ENCODE results near the gene LAMC1. TPM values are rescaled to one million over a fixed set of nuclear protein-coding genes. Genes with fewer than 3 reads are reported as not detected.

The LAMC1 gene
- total and polyA plus RNA-seq, 2 of the 4 experiments (the other 2 are of a cell fraction): 249 to 394 TPM

- Histone ChIP-seq H4K8ac (ENCODE audit: low read depth in 2 of 2, low read length in 2 of 2) (no peak overlapping the region), H2BK120ac (ENCODE audit: low read depth, low read length) (no peak overlapping the region), H3K4ac (ENCODE audit: low read depth, low read length) (no peak overlapping the region), H2BK15ac (ENCODE audit: low read depth, low read length) (no peak overlapping the region), H2AK9ac (replicated peaks; ENCODE audit: low read depth, low read length, poor library complexity) (no peak overlapping the region), H3K27ac (ENCODE audit: insufficient read depth, low read length) (no peak overlapping the region), H2AK5ac (ENCODE audit: low read depth, low read length) (no peak overlapping the region), H3K36me3 (ENCODE audit: control insufficient read depth, insufficient read depth, low read length) (no peaks in the 10 kb centered on the region), H3K23ac (ENCODE audit: low read depth, low read length) (peak overlapping the region; percentile 56; the same call in 1 of the 2 replicates), H3K4me1 (ENCODE audit: control insufficient read depth, insufficient read depth, low read length) (peaks cover 26% of the 10 kb centered on the region), H3K79me1 (ENCODE audit: low read depth in 1 of 2, low read length in 2 of 2) (peaks cover 7 to 70% of the 10 kb centered on the region in 2 experiments; a peak in 3 of 4 replicates), H3K4me2 (ENCODE audit: low read depth, low read length) (no peak overlapping the region), H4K5ac (ENCODE audit: low read depth, low read length) (no peak overlapping the region), H3K18ac (ENCODE audit: low read depth, low read length) (no peak overlapping the region), H2BK20ac (ENCODE audit: low read depth, low read length) (no peak overlapping the region), H3K9me3 (ENCODE audit: control insufficient read depth, insufficient read depth, low read length) (no peaks in the 10 kb centered on the region), H3K4me3 (ENCODE audit: insufficient read depth, low read depth, low read length) (no peak overlapping the region), H4K91ac (ENCODE audit: insufficient read depth, low read depth, low read length) (no peak overlapping the region), H3K56ac (ENCODE audit: extremely low read depth, insufficient read depth, low read length) (no peak overlapping the region), H3K27me3 (ENCODE audit: control insufficient read depth, insufficient read depth, low read length) (no peaks in the 10 kb centered on the region), H2AFZ (replicated peaks; ENCODE audit: low read length, poor library complexity) (no peak overlapping the region), H3K9ac (ENCODE audit: low read depth, low read length) (no peak overlapping the region), H4K20me1 (ENCODE audit: insufficient read depth, low read length) (peaks cover 92% of the 10 kb centered on the region), H3K14ac (replicated peaks; ENCODE audit: low read depth, low read length) (no peak overlapping the region), H2BK5ac (ENCODE audit: low read depth, low read length, poor library complexity, severe bottlenecking) (no peak overlapping the region), H3K9me1 (ENCODE audit: insufficient read depth, low read length) (peaks cover 21% of the 10 kb centered on the region)
- ChIA-PET POLR2A (ENCODE audit: unreplicated experiment) (no interaction called here), CTCF (no interaction called here)
- dilution Hi-C loops (cut with HindIII; ENCODE audit: low sequenced_read_pairs, unreplicated experiment): no loop called here
- in situ Hi-C loops (cut with MboI; ENCODE audit: low sequenced_read_pairs): no loop called here
- no TSS peak for BruUV-seq (replicated peaks)
- DNase-seq: no peak
- TF ChIP-seq RCOR1 (IDR thresholded peaks at IDR 0.05; ENCODE audit: insufficient replicate concordance, low read length) (no peak), RFX5 (IDR thresholded peaks at IDR 0.05; ENCODE audit: low read depth, low read length) (no peak), BHLHE40 (IDR thresholded peaks at IDR 0.05; ENCODE audit: low read depth, low read length) (no peak), MAZ (IDR thresholded peaks at IDR 0.05; ENCODE audit: borderline replicate concordance, low read depth, low read length) (no peak), FOS (IDR thresholded peaks at IDR 0.05; ENCODE audit: low read depth, low read length) (no peak), CEBPB (IDR thresholded peaks at IDR 0.05; ENCODE audit: low read depth, low read length) (no peak), SMC3 (IDR thresholded peaks at IDR 0.05; ENCODE audit: low read depth, low read length) (no peak), USF2 (IDR thresholded peaks at IDR 0.05; ENCODE audit: low read depth, low read length) (no peak), CHD1 (IDR thresholded peaks at IDR 0.05; ENCODE audit: low read depth, low read length) (no peak), MXI1 (IDR thresholded peaks at IDR 0.05; ENCODE audit: borderline replicate concordance, low read depth, low read length) (no peak), MAFK (IDR thresholded peaks at IDR 0.05; ENCODE audit: low read depth, low read length) (no peak), CTCF (conservative IDR thresholded peaks at IDR 0.05; ENCODE audit: low read depth, low read length) (no peak), NFE2L2 (IDR thresholded peaks at IDR 0.05; ENCODE audit: low read depth, low read length) (no peak), POLR2A (IDR thresholded peaks at IDR 0.05; ENCODE audit: low read depth, low read length) (no peak), ELK1 (IDR thresholded peaks at IDR 0.05; ENCODE audit: borderline replicate concordance, low read depth, low read length) (no peak), RAD21 (IDR thresholded peaks at IDR 0.05; ENCODE audit: low read length) (no peak)
- ATAC-seq (ENCODE audit: low read depth): no peak
- intact Hi-C loops (cut with micrococcal nuclease): no loop called here
- no CpG with 5 or more reads among the region's 3 CpGs for WGBS, 2 experiments (ENCODE audit: extremely low coverage in 2 of 2, insufficient read length in 1 of 2)
Measured at GRCh38 chr1:183043254-183043653, 20.0 kb downstream of the LAMC1 start.

All from IMR-90 (cell line).